ENCODE measurements around the gene ATRN.
"Not testable (repeated sequence)": the region's sequence is repeated elsewhere in the genome, so short reads cannot be mapped to it uniquely, and the experiment has no call there.

Gene ATRN

DNA sequence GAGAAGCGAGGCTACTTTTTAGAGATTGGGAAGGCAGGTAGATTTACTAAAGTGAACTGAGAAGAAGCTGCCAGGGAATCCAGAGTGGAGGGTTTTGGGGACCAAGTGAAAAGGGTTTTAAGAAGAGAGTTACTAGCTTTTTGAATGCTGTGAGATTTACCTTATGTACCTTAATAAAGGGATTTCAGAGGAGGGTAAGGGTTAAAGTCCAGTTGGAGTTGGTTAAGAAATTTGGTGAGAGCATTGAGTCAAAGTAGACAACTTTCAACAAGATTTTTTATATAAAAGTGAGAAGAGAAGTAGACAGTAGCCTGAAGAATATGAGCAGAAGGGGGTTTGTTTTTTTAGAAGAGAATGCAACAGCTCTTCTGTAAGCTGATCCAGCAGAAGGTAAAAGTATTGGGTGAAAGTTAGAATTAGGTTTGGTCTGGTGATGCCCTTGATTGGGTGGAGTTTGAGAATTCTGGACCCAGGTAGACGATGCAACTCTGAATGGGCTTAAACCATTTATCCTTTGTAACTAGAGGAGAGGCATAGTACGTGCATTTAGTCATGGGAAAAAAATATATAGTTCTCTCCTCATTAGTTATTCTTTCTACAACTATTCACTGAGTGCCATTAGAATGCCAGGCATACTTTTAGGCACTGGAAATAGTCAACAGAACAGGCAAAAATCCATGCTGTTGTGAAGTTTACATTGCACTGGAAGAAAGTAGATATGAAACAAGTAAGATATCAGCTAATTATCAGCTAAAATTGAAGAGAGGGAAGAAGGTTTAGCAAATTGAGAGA, 44.8 kb downstream of the ATRN start:
- FAIRE-seq (no peak), DNase-seq (ENCODE audit: insufficient read length, low spot score) (no peak)
- TF ChIP-seq, protein P1, sequence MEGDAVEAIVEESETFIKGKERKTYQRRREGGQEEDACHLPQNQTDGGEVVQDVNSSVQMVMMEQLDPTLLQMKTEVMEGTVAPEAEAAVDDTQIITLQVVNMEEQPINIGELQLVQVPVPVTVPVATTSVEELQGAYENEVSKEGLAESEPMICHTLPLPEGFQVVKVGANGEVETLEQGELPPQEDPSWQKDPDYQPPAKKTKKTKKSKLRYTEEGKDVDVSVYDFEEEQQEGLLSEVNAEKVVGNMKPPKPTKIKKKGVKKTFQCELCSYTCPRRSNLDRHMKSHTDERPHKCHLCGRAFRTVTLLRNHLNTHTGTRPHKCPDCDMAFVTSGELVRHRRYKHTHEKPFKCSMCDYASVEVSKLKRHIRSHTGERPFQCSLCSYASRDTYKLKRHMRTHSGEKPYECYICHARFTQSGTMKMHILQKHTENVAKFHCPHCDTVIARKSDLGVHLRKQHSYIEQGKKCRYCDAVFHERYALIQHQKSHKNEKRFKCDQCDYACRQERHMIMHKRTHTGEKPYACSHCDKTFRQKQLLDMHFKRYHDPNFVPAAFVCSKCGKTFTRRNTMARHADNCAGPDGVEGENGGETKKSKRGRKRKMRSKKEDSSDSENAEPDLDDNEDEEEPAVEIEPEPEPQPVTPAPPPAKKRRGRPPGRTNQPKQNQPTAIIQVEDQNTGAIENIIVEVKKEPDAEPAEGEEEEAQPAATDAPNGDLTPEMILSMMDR (IDR thresholded peaks at IDR 0.05; ENCODE audit: insufficient read depth, missing control alignments) = no peak

DNA sequence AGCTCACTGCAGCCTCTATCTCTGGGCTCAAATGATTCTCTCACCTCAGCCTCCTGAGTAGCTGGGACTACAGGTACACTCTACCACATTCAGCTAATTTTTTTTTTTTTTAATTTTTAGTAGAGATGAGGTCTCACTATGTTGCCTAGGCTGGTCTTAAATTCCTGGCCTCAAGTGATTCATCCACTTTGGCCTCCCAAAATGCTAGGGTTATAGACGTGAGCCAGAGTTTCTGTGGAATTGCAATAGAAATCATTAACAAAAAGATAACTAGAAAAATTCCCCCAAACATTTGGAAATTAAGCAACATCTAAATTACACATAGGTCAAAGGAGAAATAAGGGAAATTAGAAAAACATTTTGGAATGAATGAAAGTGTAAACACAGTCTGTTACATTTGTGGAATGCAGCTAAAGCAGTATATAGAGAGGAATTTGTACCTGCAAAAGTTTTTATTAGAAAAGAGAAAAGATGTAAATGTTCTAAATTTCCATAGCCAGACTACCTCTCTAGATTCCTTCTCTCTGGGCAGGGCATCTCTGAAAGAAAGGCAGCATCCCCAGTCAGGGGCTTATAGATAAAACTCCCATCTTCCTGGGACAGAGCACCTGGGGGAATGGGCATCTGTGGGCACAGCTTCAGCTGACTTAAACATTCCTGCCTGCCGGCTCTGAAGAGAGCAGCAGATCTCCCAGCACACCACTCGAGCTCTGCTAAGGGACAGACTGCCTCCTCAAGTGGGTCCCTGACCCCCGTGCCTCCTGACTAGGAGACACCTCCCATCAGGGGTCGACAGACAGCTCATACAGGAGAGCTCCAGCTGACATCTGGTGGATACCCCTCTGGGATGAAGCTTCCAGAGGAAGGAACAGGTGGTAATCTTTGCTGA, 51.3 kb downstream of the ATRN start:
- TF ChIP-seq, protein P1 (IDR thresholded peaks at IDR 0.05; ENCODE audit: insufficient read depth, missing control alignments) = no peak
- no peak for DNase-seq (ENCODE audit: insufficient read length, low spot score)
- FAIRE-seq = no peak

DNA sequence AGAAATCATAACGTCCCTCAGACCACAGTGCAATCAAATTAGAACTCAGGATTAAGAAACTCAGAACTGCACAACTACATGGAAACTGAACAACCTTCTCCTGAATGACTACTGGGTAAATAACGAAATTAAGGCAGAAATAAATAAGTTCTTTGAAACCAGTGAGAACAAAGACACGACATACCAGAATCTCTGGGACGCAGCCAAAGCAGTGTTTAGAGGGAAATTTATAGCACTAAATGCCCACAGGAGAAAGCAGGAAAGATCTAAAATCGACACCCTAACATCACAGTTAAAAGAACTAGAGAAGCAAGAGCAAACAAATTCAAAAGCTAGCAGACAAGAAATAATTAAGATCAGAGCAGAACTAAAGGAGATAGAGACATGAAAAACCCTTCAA, 53.9 kb downstream of the ATRN start:
- not testable (repeated sequence) for DNase-seq (ENCODE audit: insufficient read length, low spot score); FAIRE-seq

DNA sequence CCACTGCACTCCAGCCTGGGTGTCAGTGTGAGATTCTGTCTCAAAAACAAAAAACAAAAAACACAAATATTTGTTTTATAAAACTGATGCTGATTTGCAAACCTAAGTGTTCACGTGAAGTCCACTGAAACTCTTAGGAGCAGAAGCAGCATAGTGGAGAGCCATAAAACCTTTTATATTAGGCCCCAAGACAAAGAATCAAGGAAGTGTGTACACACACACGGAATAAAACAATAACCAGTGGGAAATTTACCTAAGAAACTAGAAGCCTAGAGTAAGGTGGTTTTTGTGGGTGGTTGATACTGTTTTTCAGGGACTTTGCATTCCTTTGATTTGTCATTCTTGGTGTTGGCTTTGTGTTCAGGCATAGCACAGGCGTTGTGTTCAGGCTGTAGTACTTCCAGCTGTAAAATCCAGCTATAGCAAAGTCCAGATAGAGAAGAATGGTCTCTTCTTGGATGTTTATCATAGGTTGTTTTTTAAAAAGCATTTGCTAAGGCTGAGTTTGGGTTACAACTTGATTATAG, 61.3 kb downstream of the ATRN start:
- TF ChIP-seq, protein P1 (IDR thresholded peaks at IDR 0.05; ENCODE audit: insufficient read depth, missing control alignments) = no peak
- DNase-seq (ENCODE audit: insufficient read length, low spot score) (no peak), FAIRE-seq (no peak)

DNA sequence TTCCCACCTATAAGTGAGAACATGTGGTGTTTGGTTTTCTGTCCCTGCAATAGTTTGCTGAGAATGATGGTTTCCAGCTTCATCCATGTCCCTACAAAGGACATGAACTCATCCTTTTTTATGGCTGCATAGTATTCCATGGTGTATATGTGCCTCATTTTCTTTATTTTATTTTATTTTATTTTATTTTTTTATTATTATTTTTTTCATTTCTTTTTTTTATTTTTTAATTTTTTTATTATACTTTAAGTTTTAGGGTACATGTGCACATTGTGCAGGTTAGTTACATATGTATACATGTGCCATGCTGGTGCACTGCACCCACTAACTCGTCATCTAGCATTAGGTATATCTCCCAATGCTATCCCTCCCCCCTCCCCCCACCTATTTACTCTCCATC, 66.9 kb downstream of the ATRN start:
- DNase-seq (ENCODE audit: insufficient read length, low spot score); FAIRE-seq: not testable (repeated sequence)

DNA sequence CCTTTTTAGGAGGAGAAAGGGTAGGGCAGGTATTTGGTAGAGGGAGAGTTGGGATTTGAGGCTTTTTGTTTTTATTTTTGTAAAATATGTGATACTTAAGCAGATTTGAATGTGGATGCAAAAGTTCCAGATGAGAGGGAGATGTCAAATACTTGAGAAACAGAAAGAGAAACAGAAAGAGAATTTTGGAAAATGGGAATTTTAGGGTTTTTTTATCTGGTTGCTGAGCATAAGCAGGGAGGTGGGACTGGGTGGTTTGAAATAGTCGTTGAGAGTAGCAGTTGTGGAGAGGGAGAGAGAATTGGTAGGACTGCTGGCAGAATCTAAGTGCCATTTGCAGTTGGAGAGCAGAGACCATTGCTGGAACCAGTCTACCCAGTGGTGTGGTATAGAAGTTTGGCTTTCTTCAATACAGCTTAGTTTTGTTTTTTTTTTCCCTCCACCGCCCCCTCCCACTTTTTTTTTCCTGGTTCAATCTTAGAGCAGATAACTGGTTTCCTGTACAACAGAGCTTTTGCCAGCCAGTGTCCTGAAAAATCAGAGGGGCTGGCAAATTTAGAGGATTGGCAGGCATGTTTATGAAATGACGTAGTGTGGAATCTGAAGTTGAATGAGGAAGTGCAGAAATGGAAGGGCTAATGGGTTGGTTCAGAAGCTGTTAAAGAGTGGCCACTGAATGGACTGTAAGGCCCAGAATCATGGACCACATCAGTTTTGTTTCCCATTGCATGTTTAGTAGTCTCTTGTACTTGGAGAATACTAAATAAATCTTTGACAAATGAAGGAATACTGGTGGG, 68.7 kb downstream of the ATRN start:
- no peak for FAIRE-seq
- TF ChIP-seq, protein P1 (IDR thresholded peaks at IDR 0.05; ENCODE audit: insufficient read depth, missing control alignments) = no peak
- DNase-seq (ENCODE audit: insufficient read length, low spot score) = no peak

DNA sequence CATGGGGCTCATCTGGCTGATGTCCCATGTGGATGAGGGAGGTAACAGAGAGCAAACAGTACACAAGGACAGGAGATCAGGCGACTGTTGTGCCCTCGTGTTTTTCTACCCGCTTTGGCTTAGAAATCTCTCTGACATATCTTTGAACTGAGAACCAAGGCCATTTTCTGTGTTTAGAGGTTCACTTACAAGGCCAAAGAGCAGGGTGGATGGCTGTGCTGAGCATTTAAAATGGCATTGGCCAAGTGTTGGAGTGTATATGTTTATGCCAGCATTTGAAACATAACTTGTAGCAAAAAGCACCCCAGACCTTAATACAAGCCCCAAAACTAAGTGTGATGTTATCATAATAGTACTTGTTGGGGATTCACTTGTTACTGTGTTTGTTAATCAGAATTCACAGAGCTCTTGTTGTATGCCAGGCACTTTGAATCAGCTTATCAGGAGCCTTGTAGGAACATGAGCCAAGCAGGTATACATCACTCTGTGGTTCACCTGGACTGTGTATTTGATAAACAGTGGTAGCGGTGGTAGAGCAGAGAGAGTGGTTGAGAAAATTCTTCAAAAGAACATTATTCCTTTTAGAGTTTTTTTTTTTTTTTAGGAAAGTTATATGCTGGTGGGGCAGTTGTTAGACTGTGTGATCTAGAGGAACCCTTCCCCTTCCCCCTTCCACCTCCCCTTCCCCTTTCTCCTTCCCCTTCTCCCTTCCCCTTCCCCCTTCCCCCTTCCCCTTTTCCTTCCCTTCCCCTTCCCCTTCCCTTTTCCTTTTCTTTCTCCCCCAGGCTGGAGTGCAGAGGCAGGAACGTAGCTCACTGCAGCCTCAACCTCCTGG, 71.3 kb downstream of the ATRN start:
- DNase-seq (ENCODE audit: insufficient read length, low spot score) (no peak), FAIRE-seq (no peak)
- TF ChIP-seq, protein P1 (IDR thresholded peaks at IDR 0.05; ENCODE audit: insufficient read depth, missing control alignments) = no peak

All from D721Med (cell line).